NCI-H1092 treated with DMSO at 0.1 percent for 48 hours (cell line): Measurements from ENCODE around the gene IQCN.
"Not testable (repeated sequence)": the region's sequence is repeated elsewhere in the genome, so short reads cannot be mapped to it uniquely, and the experiment has no call there.

ENCODE experiments used
- DNase-seq: peaks from one replicate; lab custom pipeline; 2025; lab: John Stamatoyannopoulos, UW

IQCN gene

DNA sequence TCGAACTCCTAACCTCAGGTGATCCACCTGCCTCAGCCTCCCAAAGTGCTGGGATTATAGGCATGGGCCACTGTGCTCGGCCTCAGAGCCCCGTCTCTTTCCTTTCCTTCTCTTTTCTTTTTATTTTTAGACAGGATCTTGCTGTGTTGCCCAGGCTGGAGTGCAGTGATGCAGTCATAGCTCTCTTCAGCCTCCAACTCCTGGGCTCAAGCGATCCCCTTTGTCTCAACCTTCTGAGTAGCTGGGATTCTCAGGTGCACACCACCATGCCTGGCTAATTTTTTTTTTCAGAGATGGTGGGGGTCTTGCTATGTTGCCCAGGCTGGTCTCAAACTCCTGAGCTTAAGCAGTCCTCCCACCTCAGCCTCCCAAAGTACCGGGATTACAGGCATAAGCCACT, 64.3 kb downstream of the IQCN start:
- DNase-seq, result not testable (repeated sequence)

GRCh38 chr19:18208098-18208951, 65.9 kb downstream of the IQCN start:
- peak; percentile 38 for DNase-seq
